Measurements from ENCODE around the gene CCHCR1.

GRCh38 chr6:31163922-31164321, 6.3 kb upstream of the CCHCR1 start:
- TF ChIP-seq CTCF (IDR thresholded peaks at IDR 0.05; ENCODE audit: insufficient read depth, low read length) = no peak
- TF ChIP-seq POLR2AphosphoS5 (IDR thresholded peaks at IDR 0.05; ENCODE audit: low read depth) = no peak
- TF ChIP-seq GABPA (IDR thresholded peaks at IDR 0.05; ENCODE audit: low read depth) = no peak
